Tibial nerve (tissue), 3 donors: ENCODE measurements around the gene FTCDNL1.

Experiments
- POLR2A ChIP-seq, 2 donors: fragments of 450-650 bp; IDR thresholded peaks; one replicate each; pipeline ENCODE4 v1.6.1; 2017; ENCODE audit warnings: antibody characterized with exemption in 2 of 2, mild to moderate bottlenecking in 2 of 2, moderate library complexity in 2 of 2
- TF ChIP-seq, protein P1 (sequence below), 5 experiments: fragments of 200-600 bp in 3 of 5; fragments of 450-650 bp in 2 of 5; sonication (generic) in 3 of 5; IDR thresholded peaks; one replicate each; pipeline ENCODE4 v1.5.1; 2016 to 2019; ENCODE audit warnings: antibody characterized with exemption in 5 of 5, mild to moderate bottlenecking in 3 of 5, moderate library complexity in 2 of 5

DNA sequence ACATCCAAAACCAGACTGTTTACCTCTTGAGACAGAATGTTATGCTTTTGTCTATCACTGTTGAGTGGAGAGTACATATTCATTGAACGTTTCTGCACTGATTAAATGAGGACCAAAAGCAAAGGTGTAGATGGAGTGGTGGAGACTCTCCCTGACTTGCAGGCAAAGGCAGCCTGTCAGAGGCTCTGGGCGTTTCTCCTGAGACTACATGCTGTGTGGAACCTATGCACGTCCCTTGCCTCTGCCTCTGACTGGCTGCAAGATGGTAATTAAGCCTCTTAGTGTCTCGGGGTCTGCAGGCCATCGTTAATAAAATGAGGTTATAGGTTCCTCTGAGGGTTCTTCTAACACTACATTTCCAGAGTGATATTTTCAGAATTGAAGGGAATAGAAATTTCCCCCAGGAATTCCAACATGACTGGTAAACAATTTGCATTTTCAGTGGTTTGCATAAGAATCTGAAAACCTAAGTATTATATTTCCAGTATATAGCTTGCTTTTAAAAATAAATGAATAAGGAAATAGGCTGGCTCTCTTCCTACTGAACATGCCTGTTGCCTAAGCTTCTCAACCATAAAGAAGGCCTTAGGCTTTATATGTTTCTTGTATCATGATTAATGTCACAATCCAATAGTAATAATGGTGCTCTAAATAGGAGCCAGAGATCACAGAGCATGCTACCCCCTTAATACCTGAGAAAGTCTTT is 107.4 kb downstream of the FTCDNL1 start:
- no peak for TF ChIP-seq POLR2A (IDR thresholded peaks at IDR 0.05)
- TF ChIP-seq, protein P1, sequence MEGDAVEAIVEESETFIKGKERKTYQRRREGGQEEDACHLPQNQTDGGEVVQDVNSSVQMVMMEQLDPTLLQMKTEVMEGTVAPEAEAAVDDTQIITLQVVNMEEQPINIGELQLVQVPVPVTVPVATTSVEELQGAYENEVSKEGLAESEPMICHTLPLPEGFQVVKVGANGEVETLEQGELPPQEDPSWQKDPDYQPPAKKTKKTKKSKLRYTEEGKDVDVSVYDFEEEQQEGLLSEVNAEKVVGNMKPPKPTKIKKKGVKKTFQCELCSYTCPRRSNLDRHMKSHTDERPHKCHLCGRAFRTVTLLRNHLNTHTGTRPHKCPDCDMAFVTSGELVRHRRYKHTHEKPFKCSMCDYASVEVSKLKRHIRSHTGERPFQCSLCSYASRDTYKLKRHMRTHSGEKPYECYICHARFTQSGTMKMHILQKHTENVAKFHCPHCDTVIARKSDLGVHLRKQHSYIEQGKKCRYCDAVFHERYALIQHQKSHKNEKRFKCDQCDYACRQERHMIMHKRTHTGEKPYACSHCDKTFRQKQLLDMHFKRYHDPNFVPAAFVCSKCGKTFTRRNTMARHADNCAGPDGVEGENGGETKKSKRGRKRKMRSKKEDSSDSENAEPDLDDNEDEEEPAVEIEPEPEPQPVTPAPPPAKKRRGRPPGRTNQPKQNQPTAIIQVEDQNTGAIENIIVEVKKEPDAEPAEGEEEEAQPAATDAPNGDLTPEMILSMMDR (IDR thresholded peaks at IDR 0.05): no peak
